Nephron progenitor cell (in vitro differentiated cells): ENCODE data around the gene LCLAT1.

Experiments used
- DNase-seq: peaks from one replicate; pipeline ENCODE4 v3.0.0; 2021
- H3K27ac Mint-ChIP-seq: 2 replicates; pipeline ENCODE4 v1.8.0; 2021; ENCODE audit warnings: mild to moderate bottlenecking, moderate library complexity, mixed read lengths
- H3K27me3 Mint-ChIP-seq: 2 replicates; pipeline ENCODE4 v1.8.0; 2021; ENCODE audit warnings: mild to moderate bottlenecking, low read depth, mixed read lengths; ENCODE audit not compliant: poor library complexity
- H3K36me3 Mint-ChIP-seq: 2 replicates; pipeline ENCODE4 v1.8.0; 2021; ENCODE audit warnings: low read depth, mixed read lengths
- H3K4me1 Mint-ChIP-seq: 2 replicates; pipeline ENCODE4 v1.8.0; 2021; ENCODE audit warnings: mixed read lengths
- H3K4me3 Mint-ChIP-seq: 2 replicates; pipeline ENCODE4 v1.8.0; 2021; ENCODE audit warnings: mild to moderate bottlenecking, moderate library complexity, mixed read lengths
- H3K9me3 Mint-ChIP-seq: 2 replicates; pipeline ENCODE4 v1.8.0; 2021; ENCODE audit warnings: mild to moderate bottlenecking, moderate library complexity, mixed read lengths
- CTCF ChIP-seq: fragments of 200-600 bp; sonication (generic); IDR thresholded peaks from 2 replicates; pipeline ENCODE4 v1.5.0; 2021; ENCODE audit warnings: antibody characterized with exemption

The LCLAT1 gene

GRCh38 chr2:30643674-30644073, 196.6 kb downstream of the LCLAT1 start:
- no peak for DNase-seq
- Mint-ChIP-seq H3K36me3 (peaks cover 26% of the 10 kb centered on the region), H3K9me3 (no peaks in the 10 kb centered on the region), H3K4me1 (peaks cover 28% of the 10 kb centered on the region), H3K4me3 (no peak overlapping the region), H3K27ac (no peak overlapping the region), H3K27me3 (no peaks in the 10 kb centered on the region)
- TF ChIP-seq CTCF = no peak

DNA sequence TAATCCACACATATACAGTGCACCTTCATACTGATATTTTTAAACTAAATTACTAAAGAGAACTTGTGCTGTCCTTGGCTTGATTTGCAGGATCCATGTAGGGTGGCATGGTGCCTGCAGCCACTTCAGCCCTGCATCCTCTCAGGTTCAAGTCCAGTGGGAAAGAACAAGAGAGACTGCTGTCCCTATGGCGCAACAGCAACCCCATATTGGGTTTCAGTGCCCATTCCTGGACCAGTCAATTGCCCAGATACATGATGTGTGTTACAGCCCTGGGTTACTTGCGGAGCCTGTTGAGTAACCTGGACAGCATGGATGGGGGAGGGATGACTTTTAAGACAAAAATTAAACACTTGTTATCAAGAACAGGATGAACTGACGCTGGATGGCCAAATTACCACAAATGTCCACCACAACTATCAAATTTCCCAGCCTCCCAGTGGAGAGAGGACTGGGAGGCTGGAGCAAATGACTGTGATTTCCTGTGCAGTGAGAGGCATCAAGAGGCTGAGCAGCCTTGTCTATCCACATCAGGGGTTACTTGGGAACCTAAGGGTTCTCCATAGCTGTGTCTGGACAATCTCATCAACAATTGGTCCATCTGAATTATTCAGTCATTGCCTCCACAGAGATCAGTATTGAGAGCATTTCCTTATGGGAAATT, 198.2 kb downstream of the LCLAT1 start:
- Mint-ChIP-seq H3K36me3 (peaks cover 16% of the 10 kb centered on the region), H3K27me3 (no peaks in the 10 kb centered on the region), H3K9me3 (no peaks in the 10 kb centered on the region), H3K4me1 (peaks cover 24% of the 10 kb centered on the region), H3K4me3 (no peak overlapping the region), H3K27ac (no peak overlapping the region)
- no peak for DNase-seq
- no peak for TF ChIP-seq CTCF

DNA sequence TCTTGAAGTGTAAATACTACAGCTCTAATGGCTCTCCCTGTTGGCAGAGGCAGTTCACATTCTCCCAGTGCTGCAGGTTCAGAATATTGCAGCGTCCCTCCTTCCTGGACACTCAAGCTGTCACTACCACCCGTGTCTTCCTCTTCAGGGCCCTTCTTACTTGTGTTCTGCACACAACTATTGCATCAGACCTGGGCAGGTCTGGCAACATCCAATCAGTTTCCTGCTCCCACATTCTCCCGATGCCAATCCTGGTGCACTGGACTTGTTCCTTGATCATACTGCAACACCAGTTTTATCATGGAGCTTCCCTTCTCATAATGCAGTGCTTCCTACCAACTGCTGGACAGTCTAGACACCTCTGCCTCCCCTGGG, 198.7 kb downstream of the LCLAT1 start:
- TF ChIP-seq CTCF = no peak
- no peaks in the 10 kb centered on the region for H3K9me3 Mint-ChIP-seq
- H3K4me1 Mint-ChIP-seq = peaks cover 19% of the 10 kb centered on the region
- no peak overlapping the region for H3K27ac Mint-ChIP-seq
- no peak overlapping the region for H3K4me3 Mint-ChIP-seq
- peaks cover 11% of the 10 kb centered on the region for H3K36me3 Mint-ChIP-seq
- DNase-seq = no peak
- no peaks in the 10 kb centered on the region for H3K27me3 Mint-ChIP-seq

DNA sequence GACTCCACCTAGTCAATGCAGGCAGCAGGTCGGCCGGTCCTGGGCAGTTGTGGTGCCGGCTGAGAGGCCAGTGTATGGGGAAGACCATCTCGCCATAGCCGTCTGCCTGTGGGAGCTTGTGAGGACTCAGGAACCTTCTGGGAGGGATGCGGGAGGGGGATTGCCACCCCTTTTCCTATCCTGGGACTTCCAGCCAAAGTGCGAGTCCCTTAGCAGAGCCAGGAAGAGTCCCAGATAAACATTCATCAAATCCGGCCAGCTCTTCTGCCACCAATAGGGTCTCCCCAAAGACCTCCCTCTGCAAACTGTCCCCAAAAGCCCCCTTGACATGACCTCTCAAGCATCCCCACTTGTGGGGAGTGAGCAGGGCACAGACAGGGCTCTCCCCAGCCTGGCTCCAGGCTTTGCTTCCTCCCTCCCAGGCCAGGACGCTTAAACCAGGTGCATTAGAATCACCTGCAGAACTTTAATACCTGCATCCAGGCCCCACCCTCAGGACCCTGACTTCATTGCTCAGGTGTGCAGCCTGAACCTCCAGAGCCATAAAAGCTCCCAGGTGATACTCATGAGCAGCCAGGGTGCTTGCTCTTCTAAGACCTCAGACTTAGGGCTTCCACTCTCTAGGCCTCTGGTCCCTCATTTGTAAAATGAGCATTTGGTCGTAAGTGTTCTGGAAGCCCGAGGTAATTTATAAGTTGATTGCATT, 200.9 kb downstream of the LCLAT1 start:
- no peak overlapping the region for H3K27ac Mint-ChIP-seq
- H3K9me3 Mint-ChIP-seq = no peaks in the 10 kb centered on the region
- DNase-seq = no peak
- H3K4me1 Mint-ChIP-seq = peaks cover 15% of the 10 kb centered on the region
- no peak overlapping the region for H3K4me3 Mint-ChIP-seq
- H3K36me3 Mint-ChIP-seq = peaks cover 6% of the 10 kb centered on the region
- H3K27me3 Mint-ChIP-seq = no peaks in the 10 kb centered on the region
- TF ChIP-seq CTCF = no peak

DNA sequence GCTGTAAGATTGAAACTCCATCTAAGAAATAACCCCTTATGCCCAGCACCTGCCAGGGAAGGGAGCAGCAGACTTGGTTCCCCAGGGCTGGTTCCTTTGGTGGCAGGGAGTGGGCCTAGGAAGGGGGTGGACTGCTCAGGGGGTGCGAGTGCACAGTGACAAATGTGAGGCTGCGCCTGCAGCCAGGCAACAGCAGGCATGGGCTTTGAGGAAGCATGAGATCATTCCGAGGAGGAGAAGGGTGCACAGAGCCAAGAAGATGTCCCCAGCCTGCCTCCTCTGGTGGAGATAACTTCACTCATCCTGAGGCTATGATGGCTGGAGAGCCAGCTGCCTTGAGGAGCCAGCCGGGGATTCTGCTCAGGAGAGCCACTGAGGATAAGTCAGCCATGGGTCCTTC, 202.2 kb downstream of the LCLAT1 start:
- Mint-ChIP-seq H3K27ac (peak overlapping the region; percentile 42), H3K4me1 (peaks cover 15% of the 10 kb centered on the region), H3K4me3 (no peak overlapping the region), H3K36me3 (peaks cover 4% of the 10 kb centered on the region), H3K9me3 (no peaks in the 10 kb centered on the region), H3K27me3 (no peaks in the 10 kb centered on the region)
- no peak for DNase-seq
- no peak for TF ChIP-seq CTCF

DNA sequence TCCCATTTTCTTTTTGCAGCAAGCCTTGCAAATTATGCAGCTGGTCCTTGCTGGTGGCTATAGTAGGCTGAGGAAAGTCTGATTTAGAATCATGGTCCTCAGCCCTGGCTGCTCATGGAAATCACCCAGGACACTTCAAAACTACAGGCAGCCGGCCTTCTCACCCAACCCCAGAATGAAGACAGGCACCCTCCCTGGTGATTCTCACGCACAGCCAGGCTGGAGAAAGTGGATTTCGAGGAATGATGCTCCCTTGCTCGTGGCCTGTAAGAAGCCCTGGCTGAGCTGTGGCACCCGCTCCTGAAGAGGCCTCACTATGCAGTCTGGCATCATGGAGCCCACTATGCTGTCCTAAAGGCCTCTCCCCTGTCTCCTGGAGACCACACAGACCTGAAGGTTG, 202.8 kb downstream of the LCLAT1 start:
- H3K36me3 Mint-ChIP-seq = no peaks in the 10 kb centered on the region
- no peaks in the 10 kb centered on the region for H3K9me3 Mint-ChIP-seq
- no peak for DNase-seq
- H3K27me3 Mint-ChIP-seq = no peaks in the 10 kb centered on the region
- H3K27ac Mint-ChIP-seq = no peak overlapping the region
- peaks cover 15% of the 10 kb centered on the region for H3K4me1 Mint-ChIP-seq
- TF ChIP-seq CTCF = no peak
- H3K4me3 Mint-ChIP-seq = no peak overlapping the region
